Calu3 (cell line): ENCODE results near the gene CFAP77. TPM values are rescaled to one million over a fixed set of nuclear protein-coding genes. Genes with fewer than 3 reads are reported as not detected.

Source experiments
- BruUV-seq: library from RNA; stranded (reverse); fragments of 400-500 nt; replicated peaks from 2 replicates; lab custom pipeline; 2021; lab: Mats Ljungman, UMichigan
- CTCF ChIA-PET: fragments of 300-600 bp; sonication (Branson Sonifier 250); formaldehyde crosslinking; loops from one replicate; lab custom pipeline; 2022; ENCODE audit warnings: antibody characterized with exemption; lab: Charles Lee
- DNase-seq: peaks from one replicate; pipeline ENCODE4 v3.0.0; 2022
- H3K27ac Mint-ChIP-seq: one replicate; pipeline ENCODE4 v1.8.0; 2022; ENCODE audit warnings: mixed read lengths; ENCODE audit not compliant: unreplicated experiment
- H3K27me3 Mint-ChIP-seq: one replicate; pipeline ENCODE4 v1.8.0; 2022; ENCODE audit warnings: mixed read lengths; ENCODE audit not compliant: unreplicated experiment
- H3K36me3 Mint-ChIP-seq: one replicate; pipeline ENCODE4 v1.8.0; 2022; ENCODE audit warnings: mild to moderate bottlenecking, moderate library complexity, mixed read lengths; ENCODE audit not compliant: insufficient read depth, unreplicated experiment
- H3K4me1 Mint-ChIP-seq: one replicate; pipeline ENCODE4 v1.8.0; 2022; ENCODE audit warnings: mild to moderate bottlenecking, low read depth, mixed read lengths; ENCODE audit not compliant: unreplicated experiment
- H3K4me3 Mint-ChIP-seq: one replicate; pipeline ENCODE4 v1.8.0; 2022; ENCODE audit warnings: mild to moderate bottlenecking, low read depth, moderate library complexity, mixed read lengths; ENCODE audit not compliant: unreplicated experiment
- H3K9me3 Mint-ChIP-seq: one replicate; pipeline ENCODE4 v1.8.0; 2022; ENCODE audit warnings: low read depth, mixed read lengths; ENCODE audit not compliant: unreplicated experiment
- CTCF ChIP-seq: fragments of 200-600 bp; IDR thresholded peaks from one replicate; pipeline ENCODE4 v1.8.0; 2022; ENCODE audit warnings: antibody characterized with exemption; ENCODE audit not compliant: unreplicated experiment
- intact Hi-C: fragments of 100-400 bp; cut with micrococcal nuclease; formaldehyde crosslinking; loops from one replicate; pipeline ENCODE4 v1.10.0; 2022; ENCODE audit not compliant: unreplicated experiment
- total RNA-seq: library from RNA; stranded (reverse); gene quantifications from 2 replicates; pipeline ENCODE4 v1.2.3, GENCODE V29; 2022

The CFAP77 gene
- total RNA-seq, 1 experiment from 2014 or later: not detected

GRCh38 chr9:132588501-132589147 lies 178.6 kb downstream of the CFAP77 start:
- H3K4me1 Mint-ChIP-seq: no peaks in the 10 kb centered on the region
- intact Hi-C loops: no loop called here
- TF ChIP-seq CTCF: no peak
- H3K4me3 Mint-ChIP-seq: no peak overlapping the region
- CTCF ChIA-PET: no interaction called here
- BruUV-seq: no TSS peak
- H3K9me3 Mint-ChIP-seq: no peaks in the 10 kb centered on the region
- peaks cover 3% of the 10 kb centered on the region for H3K36me3 Mint-ChIP-seq
- DNase-seq: no peak
- H3K27me3 Mint-ChIP-seq: peaks cover 53% of the 10 kb centered on the region
- H3K27ac Mint-ChIP-seq: no peak overlapping the region

- CTCF ChIA-PET: no interaction called here
- Mint-ChIP-seq H3K36me3 (peaks cover 5% of the 10 kb centered on the region), H3K27ac (no peak overlapping the region), H3K9me3 (no peaks in the 10 kb centered on the region), H3K27me3 (peaks cover 46% of the 10 kb centered on the region), H3K4me3 (peak overlapping the region; percentile 43), H3K4me1 (no peaks in the 10 kb centered on the region)
- BruUV-seq: no TSS peak
- DNase-seq: no peak
- intact Hi-C loops: no loop called here
- no peak for TF ChIP-seq CTCF
Measured at GRCh38 chr9:132589148-132590036, 179.4 kb downstream of the CFAP77 start.

- TF ChIP-seq CTCF: no peak
- CTCF ChIA-PET: no interaction called here
- no peak for DNase-seq
- peak overlapping the region; percentile 43 for H3K4me3 Mint-ChIP-seq
- H3K9me3 Mint-ChIP-seq: no peaks in the 10 kb centered on the region
- no peak overlapping the region for H3K27ac Mint-ChIP-seq
- H3K4me1 Mint-ChIP-seq: no peaks in the 10 kb centered on the region
- H3K36me3 Mint-ChIP-seq: peaks cover 9% of the 10 kb centered on the region
- peaks cover 43% of the 10 kb centered on the region for H3K27me3 Mint-ChIP-seq
- intact Hi-C loops: no loop called here
- BruUV-seq: no TSS peak
Measured at GRCh38 chr9:132590037-132590317, 180.0 kb downstream of the CFAP77 start.

- intact Hi-C loops: no loop called here
- Mint-ChIP-seq H3K4me1 (no peaks in the 10 kb centered on the region), H3K9me3 (no peaks in the 10 kb centered on the region), H3K27ac (no peak overlapping the region), H3K27me3 (peaks cover 42% of the 10 kb centered on the region), H3K4me3 (peak overlapping the region; percentile 43), H3K36me3 (peaks cover 10% of the 10 kb centered on the region)
- no peak for DNase-seq
- CTCF ChIA-PET: no interaction called here
- no TSS peak for BruUV-seq
- no peak for TF ChIP-seq CTCF
Measured at GRCh38 chr9:132590318-132591182, 180.5 kb downstream of the CFAP77 start.
